T-helper 17 cell (primary cell): ENCODE data around the gene CAMK1D. TPM values are rescaled to one million over a fixed set of nuclear protein-coding genes. Genes with fewer than 3 reads are reported as not detected.
A peak's percentile ranks its signal among the peaks of the same experiment; 100 is the strongest.

ENCODE experiments used
- ATAC-seq: fragments of 150-1000 bp; cut with Tn5 transposase; 2 replicates; pipeline ENCODE4 v1.10.0; 2021; ENCODE audit warnings: mild to moderate bottlenecking, moderate library complexity
- DNase-seq, 3 donors: peaks; one replicate each; pipeline versions ENCODE4 v3.0.0 to v3.0.0-alpha.2; 2020 to 2021
- H3K9me3 ChIP-seq: one replicate; pipeline ENCODE4 v1.7.0; 2013; ENCODE audit warnings: low read length, mild to moderate bottlenecking; ENCODE audit not compliant: control insufficient read depth, poor library complexity, severe bottlenecking
- H3K27ac Mint-ChIP-seq: one replicate; pipeline ENCODE4 v1.8.0; 2022; ENCODE audit warnings: mild to moderate bottlenecking, moderate library complexity, mixed read lengths
- H3K27me3 Mint-ChIP-seq: one replicate; pipeline ENCODE4 v1.8.0; 2022; ENCODE audit warnings: mixed read lengths
- H3K36me3 Mint-ChIP-seq: one replicate; pipeline ENCODE4 v1.8.0; 2022; ENCODE audit warnings: low read depth, mixed read lengths
- H3K4me1 Mint-ChIP-seq: one replicate; pipeline ENCODE4 v1.8.0; 2022; ENCODE audit warnings: mild to moderate bottlenecking, mixed read lengths
- H3K4me3 Mint-ChIP-seq: one replicate; pipeline ENCODE4 v1.8.0; 2022; ENCODE audit warnings: mild to moderate bottlenecking, moderate library complexity, mixed read lengths
- total RNA-seq, 4 donors: library from RNA in 2 of 4; stranded (reverse) in 2 of 4; gene quantifications; one replicate each; pipeline ENCODE4 v1.2.3 and lab custom pipeline; 2022 to 2026

CAMK1D gene
- total RNA-seq, 2 donors from 2014 or later, result 31.1 to 47.3 TPM

- no peaks in the 10 kb centered on the region for H3K9me3 ChIP-seq
- H3K4me1 Mint-ChIP-seq, result peaks cover 28% of the 10 kb centered on the region
- no peaks in the 10 kb centered on the region for H3K27me3 Mint-ChIP-seq
- peak overlapping the region; percentile 59 for H3K27ac Mint-ChIP-seq
- H3K36me3 Mint-ChIP-seq, result peaks cover 2% of the 10 kb centered on the region
- DNase-seq (no peak), ATAC-seq (no peak)
- H3K4me3 Mint-ChIP-seq, result no peak overlapping the region
These were observed 278.8 kb downstream of the CAMK1D start for GRCh38 chr10:12628153-12628552.

GRCh38 chr10:12628964-12629766 lies 279.8 kb downstream of the CAMK1D start:
- Mint-ChIP-seq H3K27ac (peak overlapping the region; percentile 59), H3K4me1 (peaks cover 28% of the 10 kb centered on the region), H3K4me3 (no peak overlapping the region), H3K27me3 (no peaks in the 10 kb centered on the region), H3K36me3 (peaks cover 2% of the 10 kb centered on the region)
- DNase-seq (no peak), ATAC-seq (no peak)
- no peaks in the 10 kb centered on the region for H3K9me3 ChIP-seq

GRCh38 chr10:12629767-12630165 lies 280.4 kb downstream of the CAMK1D start:
- Mint-ChIP-seq H3K27ac (peak overlapping the region; percentile 59), H3K4me1 (peaks cover 29% of the 10 kb centered on the region), H3K36me3 (peaks cover 2% of the 10 kb centered on the region), H3K27me3 (no peaks in the 10 kb centered on the region), H3K4me3 (no peak overlapping the region)
- ATAC-seq, result no peak
- no peaks in the 10 kb centered on the region for H3K9me3 ChIP-seq
- DNase-seq, result no peak

- DNase-seq (no peak), ATAC-seq (no peak)
- Mint-ChIP-seq H3K36me3 (peaks cover 2% of the 10 kb centered on the region), H3K4me1 (peaks cover 39% of the 10 kb centered on the region), H3K27me3 (no peaks in the 10 kb centered on the region), H3K4me3 (no peak overlapping the region), H3K27ac (peak overlapping the region; percentile 81)
- no peaks in the 10 kb centered on the region for H3K9me3 ChIP-seq
These were observed 281.9 kb downstream of the CAMK1D start for GRCh38 chr10:12631216-12631615.

- H3K4me1 Mint-ChIP-seq, result peaks cover 39% of the 10 kb centered on the region
- DNase-seq (no peak), ATAC-seq (no peak)
- no peak overlapping the region for H3K4me3 Mint-ChIP-seq
- peaks cover 2% of the 10 kb centered on the region for H3K36me3 Mint-ChIP-seq
- no peaks in the 10 kb centered on the region for H3K9me3 ChIP-seq
- H3K27ac Mint-ChIP-seq, result peak overlapping the region; percentile 81
- no peaks in the 10 kb centered on the region for H3K27me3 Mint-ChIP-seq
These were observed 282.6 kb downstream of the CAMK1D start for GRCh38 chr10:12631787-12632562.

GRCh38 chr10:12633776-12634620 lies 284.7 kb downstream of the CAMK1D start:
- peak overlapping the region; percentile 9 for H3K4me3 Mint-ChIP-seq
- peak overlapping the region; percentile 96 for H3K27ac Mint-ChIP-seq
- ATAC-seq (no peak), DNase-seq (no peak)
- H3K36me3 Mint-ChIP-seq, result peaks cover 5% of the 10 kb centered on the region
- peaks cover 42% of the 10 kb centered on the region for H3K4me1 Mint-ChIP-seq
- no peaks in the 10 kb centered on the region for H3K9me3 ChIP-seq
- H3K27me3 Mint-ChIP-seq, result no peaks in the 10 kb centered on the region

GRCh38 chr10:12634621-12634931 lies 285.2 kb downstream of the CAMK1D start:
- no peak for ATAC-seq
- Mint-ChIP-seq H3K4me3 (peak overlapping the region; percentile 77), H3K27ac (peak overlapping the region; percentile 96), H3K27me3 (no peaks in the 10 kb centered on the region), H3K4me1 (peaks cover 36% of the 10 kb centered on the region), H3K36me3 (peaks cover 5% of the 10 kb centered on the region)
- no peaks in the 10 kb centered on the region for H3K9me3 ChIP-seq
- DNase-seq, result no peak

- peak overlapping the region; percentile 77 for H3K4me3 Mint-ChIP-seq
- peaks cover 5% of the 10 kb centered on the region for H3K36me3 Mint-ChIP-seq
- ATAC-seq (peak; percentile 93), DNase-seq (peak in 1 of 3 donors; percentile 34)
- no peaks in the 10 kb centered on the region for H3K9me3 ChIP-seq
- peaks cover 32% of the 10 kb centered on the region for H3K4me1 Mint-ChIP-seq
- peak overlapping the region; percentile 96 for H3K27ac Mint-ChIP-seq
- no peaks in the 10 kb centered on the region for H3K27me3 Mint-ChIP-seq
These were observed 285.8 kb downstream of the CAMK1D start for GRCh38 chr10:12635127-12635541.

GRCh38 chr10:12636571-12636970 lies 287.2 kb downstream of the CAMK1D start:
- H3K27ac Mint-ChIP-seq, result peak overlapping the region; percentile 96
- no peaks in the 10 kb centered on the region for H3K9me3 ChIP-seq
- peaks cover 30% of the 10 kb centered on the region for H3K4me1 Mint-ChIP-seq
- peaks cover 5% of the 10 kb centered on the region for H3K36me3 Mint-ChIP-seq
- H3K27me3 Mint-ChIP-seq, result no peaks in the 10 kb centered on the region
- DNase-seq (no peak), ATAC-seq (no peak)
- no peak overlapping the region for H3K4me3 Mint-ChIP-seq

GRCh38 chr10:12637649-12638048 lies 288.3 kb downstream of the CAMK1D start:
- H3K9me3 ChIP-seq, result no peaks in the 10 kb centered on the region
- ATAC-seq (no peak), DNase-seq (no peak)
- Mint-ChIP-seq H3K27me3 (no peaks in the 10 kb centered on the region), H3K4me1 (peaks cover 30% of the 10 kb centered on the region), H3K27ac (peak overlapping the region; percentile 96), H3K36me3 (peaks cover 5% of the 10 kb centered on the region), H3K4me3 (no peak overlapping the region)

GRCh38 chr10:12638103-12638502 lies 288.8 kb downstream of the CAMK1D start:
- no peak for ATAC-seq
- H3K36me3 Mint-ChIP-seq, result peaks cover 3% of the 10 kb centered on the region
- no peaks in the 10 kb centered on the region for H3K27me3 Mint-ChIP-seq
- H3K9me3 ChIP-seq, result no peaks in the 10 kb centered on the region
- peak overlapping the region; percentile 96 for H3K27ac Mint-ChIP-seq
- DNase-seq, result no peak
- H3K4me1 Mint-ChIP-seq, result peaks cover 27% of the 10 kb centered on the region
- no peak overlapping the region for H3K4me3 Mint-ChIP-seq

GRCh38 chr10:12638781-12639180 lies 289.4 kb downstream of the CAMK1D start:
- no peaks in the 10 kb centered on the region for H3K9me3 ChIP-seq
- no peak overlapping the region for H3K4me3 Mint-ChIP-seq
- H3K27ac Mint-ChIP-seq, result peak overlapping the region; percentile 96
- no peaks in the 10 kb centered on the region for H3K27me3 Mint-ChIP-seq
- peaks cover 3% of the 10 kb centered on the region for H3K36me3 Mint-ChIP-seq
- H3K4me1 Mint-ChIP-seq, result peaks cover 27% of the 10 kb centered on the region
- no peak for DNase-seq
- no peak for ATAC-seq
